SU-DHL-6 (cell line): ENCODE data around the gene TADA3.

Experiments used
- CTCF ChIP-seq: fragments of 200-600 bp; sonication (generic); IDR thresholded peaks from one replicate; pipeline ENCODE4 v1.5.1; 2017; ENCODE audit warnings: antibody characterized with exemption, mild to moderate bottlenecking, low read length, moderate library complexity; ENCODE audit not compliant: insufficient read depth, poor library complexity, severe bottlenecking
- EZH2phosphoT487 ChIP-seq: fragments of 200-600 bp; sonication (generic), shearing (Covaris generic); conservative IDR thresholded peaks from 2 replicates; pipeline ENCODE4 v1.6.1; 2018; ENCODE audit warnings: mild to moderate bottlenecking, antibody characterized with exemption, low read length, moderate library complexity, mixed read lengths

- TF ChIP-seq CTCF (no peak), EZH2phosphoT487 (no peak)
Observed at GRCh38 chr3:9739181-9739580, 53.1 kb downstream of the TADA3 start.
